ENCODE measurements around the gene RPS28.

Gene RPS28

DNA sequence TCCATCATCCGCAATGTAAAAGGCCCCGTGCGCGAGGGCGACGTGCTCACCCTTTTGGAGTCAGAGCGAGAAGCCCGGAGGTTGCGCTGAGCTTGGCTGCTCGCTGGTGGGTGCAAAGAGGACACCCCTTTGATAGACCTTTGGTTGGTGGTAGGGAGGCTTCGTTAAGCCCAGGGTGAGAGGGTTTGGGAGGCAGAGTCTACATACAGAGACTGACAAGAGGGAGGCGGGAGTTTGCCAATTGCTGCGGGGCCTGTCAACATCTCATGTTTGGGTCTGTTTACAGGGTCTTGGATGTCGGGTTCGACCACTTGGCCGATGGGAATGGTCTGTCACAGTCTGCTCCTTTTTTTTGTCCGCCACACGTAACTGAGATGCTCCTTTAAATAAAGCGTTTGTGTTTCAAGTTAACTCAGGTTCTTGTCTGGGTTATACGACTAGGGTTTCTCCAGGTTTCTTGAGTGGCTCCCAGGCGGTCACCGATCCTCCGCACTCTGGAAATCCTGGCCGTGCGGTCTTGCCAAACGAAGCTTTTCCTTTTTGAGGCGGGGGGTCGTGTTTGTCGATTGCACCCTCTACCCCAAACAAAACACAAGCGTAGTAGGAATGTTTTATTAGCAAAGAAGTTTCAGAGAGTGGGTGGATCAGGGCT is 816 bp downstream of the RPS28 start:
- Histone ChIP-seq H3K9me3 (ENCODE audit: control insufficient read depth, insufficient read depth, low read depth, low read length) (0 out of 2 replicates have a peak, but pooled peaks cover 2% of the 10 kb centered on the region), H3K27ac (ENCODE audit: low read depth, low read length) (peak overlapping the region; percentile 90), H3K4me3 (ENCODE audit: low read depth, low read length) (peak overlapping the region; percentile 84), H3K9ac (ENCODE audit: low read length) (peak overlapping the region; percentile 90), H3K27me3 (ENCODE audit: control insufficient read depth, insufficient read depth, low read length) (no peaks in the 10 kb centered on the region), H3K4me1 (ENCODE audit: control insufficient read depth, insufficient read depth, low read length) (peaks cover 9% of the 10 kb centered on the region), H3K36me3 (ENCODE audit: control insufficient read depth, insufficient read depth, low read length) (peaks cover 24% of the 10 kb centered on the region)

DNA sequence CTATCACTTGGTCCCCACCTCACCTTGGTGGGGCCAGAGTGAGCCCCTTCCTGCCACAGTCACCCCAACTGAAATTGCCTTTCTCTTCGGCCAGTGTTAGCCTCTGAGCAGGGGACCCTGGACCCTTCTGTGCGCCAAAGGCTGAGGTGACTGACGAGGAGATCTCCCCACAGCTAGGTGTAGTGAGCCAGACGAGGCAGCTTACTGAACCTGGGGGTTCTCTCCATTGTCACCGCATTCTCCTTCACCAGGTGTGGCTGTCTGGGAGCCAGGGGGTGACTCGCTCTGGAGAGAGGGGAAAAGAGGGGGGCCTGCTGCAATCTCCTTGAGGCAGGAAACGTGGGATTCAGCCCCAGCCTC is 1.3 kb downstream of the RPS28 start:
- Histone ChIP-seq H3K36me3 (ENCODE audit: control insufficient read depth, insufficient read depth, low read length) (peaks cover 24% of the 10 kb centered on the region), H3K4me3 (ENCODE audit: low read depth, low read length) (peak overlapping the region; percentile 84), H3K9me3 (ENCODE audit: control insufficient read depth, insufficient read depth, low read depth, low read length) (0 out of 2 replicates have a peak, but pooled peaks cover 2% of the 10 kb centered on the region), H3K4me1 (ENCODE audit: control insufficient read depth, insufficient read depth, low read length) (peaks cover 9% of the 10 kb centered on the region), H3K27ac (ENCODE audit: low read depth, low read length) (no peak overlapping the region), H3K9ac (ENCODE audit: low read length) (peak overlapping the region; percentile 90), H3K27me3 (ENCODE audit: control insufficient read depth, insufficient read depth, low read length) (no peaks in the 10 kb centered on the region)

DNA sequence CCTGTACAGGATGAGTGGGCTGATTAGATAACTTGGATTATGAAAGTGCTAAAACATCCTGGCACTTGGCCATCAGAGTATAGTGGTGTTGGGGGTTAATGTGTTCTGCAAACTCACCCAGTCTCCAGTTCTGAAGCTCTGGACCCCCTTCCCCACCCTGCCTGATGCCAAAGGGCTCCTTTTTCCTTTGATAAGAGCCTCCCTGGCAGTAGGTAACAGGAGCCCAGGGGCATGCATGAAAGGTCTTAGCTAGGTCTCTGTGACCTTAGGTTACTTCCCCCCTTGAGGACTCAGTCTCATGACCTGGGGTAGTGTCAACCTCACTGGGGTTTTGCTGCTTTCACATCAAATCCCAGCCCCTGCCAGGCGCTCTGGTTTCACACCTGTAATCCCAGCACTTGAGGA is 2.5 kb downstream of the RPS28 start:
- H3K9ac ChIP-seq (ENCODE audit: low read length) = no peak overlapping the region
- H3K36me3 ChIP-seq (ENCODE audit: control insufficient read depth, insufficient read depth, low read length) = peaks cover 24% of the 10 kb centered on the region
- H3K9me3 ChIP-seq (ENCODE audit: control insufficient read depth, insufficient read depth, low read depth, low read length) = 0 out of 2 replicates have a peak, but pooled peaks cover 2% of the 10 kb centered on the region
- H3K27ac ChIP-seq (ENCODE audit: low read depth, low read length) = no peak overlapping the region
- peaks cover 9% of the 10 kb centered on the region for H3K4me1 ChIP-seq (ENCODE audit: control insufficient read depth, insufficient read depth, low read length)
- no peak overlapping the region for H3K4me3 ChIP-seq (ENCODE audit: low read depth, low read length)
- no peaks in the 10 kb centered on the region for H3K27me3 ChIP-seq (ENCODE audit: control insufficient read depth, insufficient read depth, low read length)

DNA sequence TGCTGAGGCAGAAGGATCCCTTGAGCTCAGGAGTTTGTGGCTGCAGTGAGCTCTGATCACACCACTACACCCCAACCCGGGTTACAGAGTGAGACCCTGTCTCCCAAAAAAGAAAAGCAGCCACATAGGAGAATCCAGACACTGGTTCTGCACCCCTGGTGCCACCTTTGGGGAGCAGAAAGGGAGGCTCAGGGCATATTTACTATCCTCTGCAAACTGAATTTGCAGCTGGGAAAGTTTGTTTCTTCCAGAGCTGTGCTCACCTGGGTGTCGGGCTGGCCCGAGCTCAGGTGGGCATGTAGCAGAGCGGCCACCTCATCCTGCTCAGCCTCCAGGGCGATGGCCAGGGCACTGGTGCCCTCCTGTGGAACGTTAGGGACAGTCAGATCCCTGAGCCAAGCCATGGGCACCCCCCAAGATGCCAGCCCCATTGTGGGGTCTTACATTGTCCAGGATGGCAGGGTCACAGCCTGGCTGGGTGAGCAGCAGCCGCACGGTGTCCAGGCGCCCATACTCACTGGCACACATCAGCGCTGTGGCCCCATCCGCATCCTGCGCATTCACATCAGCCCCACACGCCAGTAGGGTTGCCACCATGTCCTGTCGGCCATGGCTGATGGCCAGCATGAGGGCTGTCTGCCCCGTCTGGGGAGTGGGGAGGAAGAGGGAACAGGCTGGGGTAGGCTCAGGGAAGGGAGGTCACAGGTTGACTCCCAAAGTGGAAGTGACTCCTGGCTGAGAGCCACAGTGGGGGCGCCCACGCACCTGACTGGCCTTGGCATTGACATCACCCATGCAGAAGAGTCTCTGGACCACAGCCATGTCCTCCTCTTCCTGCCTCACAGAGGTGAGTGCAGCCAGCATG is 3.1 kb downstream of the RPS28 start:
- no peak overlapping the region for H3K4me3 ChIP-seq (ENCODE audit: low read depth, low read length)
- 0 out of 2 replicates have a peak, but pooled peaks cover 2% of the 10 kb centered on the region for H3K9me3 ChIP-seq (ENCODE audit: control insufficient read depth, insufficient read depth, low read depth, low read length)
- peaks cover 24% of the 10 kb centered on the region for H3K36me3 ChIP-seq (ENCODE audit: control insufficient read depth, insufficient read depth, low read length)
- no peak overlapping the region for H3K27ac ChIP-seq (ENCODE audit: low read depth, low read length)
- peaks cover 9% of the 10 kb centered on the region for H3K4me1 ChIP-seq (ENCODE audit: control insufficient read depth, insufficient read depth, low read length)
- no peak overlapping the region for H3K9ac ChIP-seq (ENCODE audit: low read length)
- H3K27me3 ChIP-seq (ENCODE audit: control insufficient read depth, insufficient read depth, low read length) = no peaks in the 10 kb centered on the region

DNA sequence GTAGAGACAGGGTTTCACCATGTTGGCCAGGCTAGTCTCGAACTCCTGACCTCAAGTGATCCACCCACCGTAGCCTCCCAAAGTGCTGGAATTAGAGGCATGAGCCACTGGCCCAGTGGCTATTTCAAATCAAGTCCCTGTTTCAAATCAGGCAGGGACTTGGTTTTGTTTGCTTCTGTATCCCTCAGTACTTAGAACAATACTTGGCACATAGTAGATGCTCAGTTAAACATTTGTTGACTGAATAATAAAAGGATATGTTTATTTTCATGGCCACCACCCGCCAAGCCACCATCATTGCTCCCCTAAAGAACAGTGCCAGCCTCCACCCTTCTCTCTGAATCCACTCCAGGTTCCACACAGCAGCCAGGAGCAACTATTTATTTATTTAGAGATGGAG is 4.2 kb downstream of the RPS28 start:
- Histone ChIP-seq H3K27me3 (ENCODE audit: control insufficient read depth, insufficient read depth, low read length) (peaks cover 7% of the 10 kb centered on the region; the same call in 1 of the 2 replicates), H3K36me3 (ENCODE audit: control insufficient read depth, insufficient read depth, low read length) (peaks cover 24% of the 10 kb centered on the region)

DNA sequence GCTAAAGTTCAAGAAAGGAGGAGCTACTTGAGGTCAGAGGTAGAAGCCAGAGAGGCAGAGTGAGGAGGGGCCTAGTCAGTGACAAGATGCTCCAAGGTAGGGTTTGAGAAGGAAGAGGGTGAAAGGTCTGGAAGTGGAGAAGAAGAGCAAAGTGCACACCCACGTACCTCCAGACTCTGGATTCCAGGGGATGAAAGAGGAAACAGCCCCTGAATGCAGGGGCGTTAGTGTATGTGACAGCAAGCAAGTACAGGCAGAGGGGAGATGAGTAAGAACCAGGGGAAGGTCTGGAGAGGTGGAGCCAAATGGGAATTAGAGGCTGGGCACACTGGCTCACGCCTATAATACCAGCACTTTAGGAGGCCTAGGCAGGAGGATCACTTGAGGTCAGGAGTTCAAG is 8.7 kb downstream of the RPS28 start:
- Histone ChIP-seq H3K27ac (ENCODE audit: low read depth, low read length) (no peak overlapping the region), H3K27me3 (ENCODE audit: control insufficient read depth, insufficient read depth, low read length) (peaks cover 43% of the 10 kb centered on the region), H3K36me3 (ENCODE audit: control insufficient read depth, insufficient read depth, low read length) (no peaks in the 10 kb centered on the region), H3K4me3 (ENCODE audit: low read depth, low read length) (no peak overlapping the region), H3K9ac (ENCODE audit: low read length) (no peak overlapping the region), H3K4me1 (ENCODE audit: control insufficient read depth, insufficient read depth, low read length) (peaks cover 9% of the 10 kb centered on the region; the same call in 1 of the 2 replicates), H3K9me3 (ENCODE audit: control insufficient read depth, insufficient read depth, low read depth, low read length) (0 out of 2 replicates have a peak, but pooled peaks cover 2% of the 10 kb centered on the region)

More for the DNA sequence above, 4.2 kb downstream of the RPS28 start:
- Histone ChIP-seq H3K9me3 (ENCODE audit: control insufficient read depth, insufficient read depth, low read depth, low read length) (0 out of 2 replicates have a peak, but pooled peaks cover 2% of the 10 kb centered on the region), H3K4me3 (ENCODE audit: low read depth, low read length) (no peak overlapping the region), H3K27ac (ENCODE audit: low read depth, low read length) (no peak overlapping the region), H3K4me1 (ENCODE audit: control insufficient read depth, insufficient read depth, low read length) (peaks cover 6% of the 10 kb centered on the region), H3K9ac (ENCODE audit: low read length) (no peak overlapping the region)

DNA sequence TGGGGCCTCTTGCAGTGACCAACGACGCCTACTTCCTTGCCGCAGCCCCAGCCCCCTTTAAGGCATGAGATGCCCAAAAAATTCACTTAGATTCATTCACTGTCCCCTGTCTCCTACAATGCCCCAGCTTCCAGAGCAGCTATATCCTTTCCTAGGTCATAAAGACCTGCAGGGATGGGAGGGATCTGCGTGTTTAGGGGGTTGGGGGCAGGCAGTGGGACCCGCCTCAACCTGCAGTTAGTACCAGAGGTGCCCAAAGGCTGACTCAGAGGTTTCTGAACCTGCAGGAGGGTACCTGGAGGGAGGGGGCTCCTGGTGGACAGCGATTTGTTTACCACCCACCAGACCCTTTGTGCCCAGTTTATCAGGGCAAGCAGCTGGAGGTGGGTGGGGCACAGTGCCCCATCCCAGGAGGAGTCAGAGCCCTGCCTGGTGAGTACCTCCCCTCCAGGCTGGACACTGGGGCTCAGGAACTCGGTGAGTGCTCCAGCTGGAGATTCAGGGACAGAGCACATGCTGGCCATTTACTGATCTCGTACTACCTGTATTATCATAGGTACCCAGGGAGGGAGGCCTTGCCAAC is 10.1 kb downstream of the RPS28 start:
- H3K36me3 ChIP-seq (ENCODE audit: control insufficient read depth, insufficient read depth, low read length) = no peaks in the 10 kb centered on the region
- no peak overlapping the region for H3K27ac ChIP-seq (ENCODE audit: low read depth, low read length)
- peaks cover 9% of the 10 kb centered on the region; the same call in 1 of the 2 replicates for H3K4me1 ChIP-seq (ENCODE audit: control insufficient read depth, insufficient read depth, low read length)
- 0 out of 2 replicates have a peak, but pooled peaks cover 2% of the 10 kb centered on the region for H3K9me3 ChIP-seq (ENCODE audit: control insufficient read depth, insufficient read depth, low read depth, low read length)
- H3K9ac ChIP-seq (ENCODE audit: low read length) = no peak overlapping the region
- H3K4me3 ChIP-seq (ENCODE audit: low read depth, low read length) = no peak overlapping the region
- peaks cover 55% of the 10 kb centered on the region for H3K27me3 ChIP-seq (ENCODE audit: control insufficient read depth, insufficient read depth, low read length)

DNA sequence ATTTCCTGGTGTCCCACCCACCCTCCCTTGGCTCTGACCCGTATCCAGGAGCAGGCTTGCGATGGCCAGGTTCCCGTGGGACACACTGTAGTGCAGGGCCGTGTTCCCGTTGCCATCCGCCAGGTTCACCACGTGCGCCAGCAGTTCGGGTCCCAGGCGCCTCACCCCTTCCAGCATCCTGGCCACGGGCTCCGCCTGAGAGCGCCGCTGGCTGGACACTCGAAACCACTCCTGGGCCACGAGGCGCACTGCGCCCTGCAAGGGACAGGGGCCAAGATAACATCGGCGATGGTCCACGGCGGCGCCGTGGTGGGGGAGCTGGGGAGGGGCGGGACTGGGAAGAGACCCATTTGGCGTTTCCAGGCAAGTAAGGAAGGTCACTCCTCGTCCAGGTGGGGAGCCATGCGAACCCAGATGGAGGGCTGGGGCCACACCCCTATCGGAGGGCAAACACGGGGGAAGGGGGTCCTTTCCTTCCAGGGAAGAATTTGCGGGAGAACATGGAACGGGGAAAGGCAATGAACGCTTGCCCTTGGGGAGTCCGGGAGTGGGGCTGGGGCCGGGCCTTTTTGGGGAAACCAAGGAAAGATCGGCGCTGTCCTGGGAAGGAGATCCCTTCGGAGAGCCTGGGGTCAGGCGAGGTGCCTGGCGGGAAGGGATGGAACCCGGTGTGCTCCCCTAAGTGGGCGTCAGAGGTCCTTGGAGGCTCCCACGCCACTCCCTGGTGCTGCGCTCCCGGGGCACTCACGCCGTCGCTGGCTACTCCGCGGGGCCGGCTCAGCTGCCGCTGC is 11.9 kb downstream of the RPS28 start:
- Histone ChIP-seq H3K27ac (ENCODE audit: low read depth, low read length) (no peak overlapping the region), H3K27me3 (ENCODE audit: control insufficient read depth, insufficient read depth, low read length) (peaks cover 61% of the 10 kb centered on the region), H3K9ac (ENCODE audit: low read length) (peak overlapping the region; percentile 34), H3K4me1 (ENCODE audit: control insufficient read depth, insufficient read depth, low read length) (peaks cover 9% of the 10 kb centered on the region; the same call in 1 of the 2 replicates), H3K36me3 (ENCODE audit: control insufficient read depth, insufficient read depth, low read length) (no peaks in the 10 kb centered on the region), H3K9me3 (ENCODE audit: control insufficient read depth, insufficient read depth, low read depth, low read length) (no peaks in the 10 kb centered on the region), H3K4me3 (ENCODE audit: low read depth, low read length) (peak overlapping the region; percentile 62)

DNA sequence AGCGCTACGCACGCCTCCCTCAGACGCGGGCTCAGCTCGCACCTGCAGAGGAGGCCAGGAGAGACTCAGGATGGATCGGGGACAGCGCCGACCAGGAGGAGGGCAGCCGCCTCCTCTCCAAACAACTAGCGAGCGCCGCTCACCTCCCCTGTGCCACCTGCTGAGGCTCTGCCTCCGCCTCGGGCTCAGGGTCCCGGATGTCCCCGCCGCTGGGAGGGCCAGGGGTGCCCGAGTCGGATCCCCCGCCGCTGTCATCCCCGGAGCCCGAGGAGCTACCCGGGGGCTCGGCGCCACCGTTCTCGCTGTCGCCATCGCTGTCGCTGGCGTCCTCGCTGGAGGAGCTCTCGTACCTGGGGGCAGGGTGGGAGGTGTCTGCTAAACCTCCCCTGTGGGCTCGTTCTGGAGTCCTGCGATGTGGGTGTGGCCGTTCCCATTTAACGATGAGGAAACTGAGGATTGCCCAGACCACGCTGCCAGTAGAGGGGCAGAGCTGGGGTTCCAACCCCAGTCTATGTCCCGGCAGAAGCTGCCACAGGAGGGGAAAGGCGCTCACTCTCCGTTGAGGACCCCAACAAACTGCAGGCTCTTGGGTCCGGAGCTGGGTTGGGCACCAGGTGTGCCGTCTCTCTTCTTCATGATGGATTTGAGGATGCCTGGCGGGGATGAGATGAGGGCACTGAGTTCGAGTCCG is 12.6 kb downstream of the RPS28 start:
- Histone ChIP-seq H3K9ac (ENCODE audit: low read length) (peak overlapping the region; percentile 34), H3K9me3 (ENCODE audit: control insufficient read depth, insufficient read depth, low read depth, low read length) (no peaks in the 10 kb centered on the region), H3K36me3 (ENCODE audit: control insufficient read depth, insufficient read depth, low read length) (no peaks in the 10 kb centered on the region), H3K27me3 (ENCODE audit: control insufficient read depth, insufficient read depth, low read length) (peaks cover 61% of the 10 kb centered on the region), H3K4me3 (ENCODE audit: low read depth, low read length) (peak overlapping the region; percentile 62), H3K27ac (ENCODE audit: low read depth, low read length) (no peak overlapping the region), H3K4me1 (ENCODE audit: control insufficient read depth, insufficient read depth, low read length) (peaks cover 11% of the 10 kb centered on the region; the same call in 1 of the 2 replicates)

Data from HUES6 (cell line).